GM12873 (cell line): ENCODE measurements around the gene SIGLEC8.

Experiments used
- CTCF ChIP-seq: IDR thresholded peaks from 2 replicates; pipeline ENCODE4 v1.5.1; 2012; ENCODE audit warnings: low read depth, mild to moderate bottlenecking, moderate library complexity, low read length, control low read depth; ENCODE audit not compliant: insufficient read depth; ENCODE audit errors: missing control alignments

SIGLEC8 gene

GRCh38 chr19:51458051-51458645, at the start of gene SIGLEC8:
Gene SIGLEC8 (minus strand): TSS chr19:51458454. CDS start chr19:51458387, 67 bp downstream.
- TF ChIP-seq CTCF, result no peak

- no peak for TF ChIP-seq CTCF
Measured at GRCh38 chr19:51507640-51508058, 49.4 kb upstream of the SIGLEC8 start.

- no peak for TF ChIP-seq CTCF
Measured at GRCh38 chr19:51507192-51507591, 48.9 kb upstream of the SIGLEC8 start.

- TF ChIP-seq CTCF, result no peak
Measured at GRCh38 chr19:51505904-51506303, 47.6 kb upstream of the SIGLEC8 start.

- TF ChIP-seq CTCF, result no peak
Measured at GRCh38 chr19:51503896-51504295, 45.6 kb upstream of the SIGLEC8 start.

GRCh38 chr19:51503286-51503817, 45.1 kb upstream of the SIGLEC8 start:
- TF ChIP-seq CTCF, result no peak

- TF ChIP-seq CTCF, result no peak
Measured at GRCh38 chr19:51501594-51502263, 43.5 kb upstream of the SIGLEC8 start, which contains the start of gene SIGLEC12. Gene SIGLEC12 (minus strand): TSS chr19:51501800. CDS start chr19:51501733, 67 bp downstream.
